ENCODE measurements around the gene TOE1. TPM values are rescaled to one million over a fixed set of nuclear protein-coding genes. Genes with fewer than 3 reads are reported as not detected.

TOE1 gene
- total RNA-seq, 2 donors from 2014 or later: 5.4 to 6.6 TPM

- intact Hi-C loops (cut with DNase I): no loop called here
Measured at GRCh38 chr1:45348609-45348965, 8.6 kb downstream of the TOE1 start.

GRCh38 chr1:45348966-45349677 lies 9.2 kb downstream of the TOE1 start:
- DNase-seq (peak; percentile 61), ATAC-seq (peak; percentile 83 to 85)
- intact Hi-C loops (cut with DNase I): no loop called here

More at GRCh38 chr1:45348609-45348965, 8.6 kb downstream of the TOE1 start:
- DNase-seq (no peak), ATAC-seq (peak; percentile 39 to 60)

DNA sequence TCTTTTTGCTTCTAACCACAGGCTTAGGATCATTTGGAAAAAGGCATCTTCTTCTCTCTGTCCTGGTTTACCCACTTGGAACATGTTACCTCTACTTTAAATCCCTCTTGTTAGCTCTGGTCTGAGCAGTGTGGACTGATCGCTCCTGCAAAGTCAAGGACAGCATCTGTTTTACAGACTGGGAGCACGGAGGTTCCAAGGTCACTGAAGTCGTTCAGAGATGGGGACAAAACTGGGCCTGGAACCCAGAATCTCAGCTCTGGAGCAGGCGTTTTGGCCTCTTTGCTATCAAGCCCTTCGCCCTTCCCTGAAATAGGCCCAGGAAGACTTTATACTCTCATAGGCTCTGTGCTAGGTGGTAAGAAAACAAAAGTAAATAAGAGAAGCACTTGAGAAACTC lies 11.5 kb downstream of the TOE1 start:
- intact Hi-C loops (cut with DNase I): no loop called here
- no peak for ATAC-seq
- no peak for DNase-seq

GRCh38 chr1:45353685-45354084 lies 13.7 kb downstream of the TOE1 start:
- DNase-seq (no peak), ATAC-seq (no peak)
- intact Hi-C loops (cut with DNase I): no loop called here

DNA sequence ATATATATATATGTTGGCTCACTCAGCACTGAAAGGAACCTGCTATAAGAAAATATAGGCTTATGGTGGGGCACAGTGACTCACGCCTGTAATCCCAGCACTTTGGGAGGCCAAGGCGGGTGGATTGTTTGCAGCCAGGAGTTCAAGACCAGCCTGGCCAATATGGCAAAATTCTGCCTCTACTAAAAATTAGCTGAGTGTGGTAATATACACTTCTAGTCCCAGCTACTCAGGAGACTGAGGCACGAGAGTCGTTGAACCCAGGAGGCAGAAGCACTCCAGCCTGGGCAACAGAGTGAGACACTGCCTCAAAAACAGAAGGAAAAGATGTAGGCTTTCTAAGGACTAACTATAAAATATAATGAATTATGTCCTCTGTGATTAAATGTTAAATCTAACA lies 14.9 kb downstream of the TOE1 start:
- intact Hi-C loops (cut with DNase I): no loop called here
- no peak for ATAC-seq
- no peak for DNase-seq

DNA sequence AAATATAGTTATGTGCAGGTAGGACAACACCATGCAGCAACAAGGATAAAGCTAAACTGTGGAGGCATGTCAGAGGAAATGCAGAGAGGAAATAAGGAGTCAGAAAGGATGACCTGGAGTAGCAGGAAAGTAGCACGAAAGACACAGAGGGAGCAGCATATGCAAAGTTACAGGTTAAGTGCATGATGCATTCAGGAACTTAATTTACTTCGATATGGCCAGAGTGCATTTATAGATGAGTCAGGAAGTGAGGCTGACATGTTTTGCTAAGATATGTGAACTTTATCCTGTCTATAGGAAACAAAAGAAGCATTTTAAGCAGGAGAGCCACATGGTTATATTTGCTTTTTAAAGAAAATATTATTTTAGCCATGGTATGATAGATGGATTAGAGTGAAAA lies 15.7 kb downstream of the TOE1 start:
- DNase-seq (no peak), ATAC-seq (no peak)
- intact Hi-C loops (cut with DNase I): no loop called here

DNA sequence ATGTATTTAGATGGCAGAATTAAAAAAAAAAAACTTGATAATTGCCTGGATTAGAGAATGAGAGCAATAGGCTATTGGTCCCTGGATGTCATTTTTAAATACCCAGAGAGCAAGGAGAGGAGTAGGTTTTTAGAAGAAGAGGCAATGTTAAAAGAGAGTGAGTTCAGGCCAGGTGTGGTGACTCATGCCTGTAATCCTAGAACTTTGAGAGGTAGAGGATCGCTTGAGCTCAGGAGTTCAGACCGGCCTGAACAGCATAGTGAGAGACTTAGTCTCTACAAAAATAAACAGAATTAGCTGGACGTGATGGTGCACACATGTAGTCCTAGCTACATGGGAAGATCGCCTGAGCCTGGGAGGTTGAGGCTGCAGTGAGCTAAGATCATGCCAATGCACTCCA lies 16.2 kb downstream of the TOE1 start:
- no peak for DNase-seq
- intact Hi-C loops (cut with DNase I): no loop called here
- no peak for ATAC-seq

GRCh38 chr1:45359882-45360513 lies 20.0 kb downstream of the TOE1 start:
- intact Hi-C loops (cut with DNase I): loop anchor here (2.0 to 5.0 kb wide), 4 partner anchors 131 to 212 kb away; partner anchors contain the start of gene TESK2 (in 2 of the 2)
- peak; percentile 75 for DNase-seq
- ATAC-seq: peak; percentile 82 to 88

DNA sequence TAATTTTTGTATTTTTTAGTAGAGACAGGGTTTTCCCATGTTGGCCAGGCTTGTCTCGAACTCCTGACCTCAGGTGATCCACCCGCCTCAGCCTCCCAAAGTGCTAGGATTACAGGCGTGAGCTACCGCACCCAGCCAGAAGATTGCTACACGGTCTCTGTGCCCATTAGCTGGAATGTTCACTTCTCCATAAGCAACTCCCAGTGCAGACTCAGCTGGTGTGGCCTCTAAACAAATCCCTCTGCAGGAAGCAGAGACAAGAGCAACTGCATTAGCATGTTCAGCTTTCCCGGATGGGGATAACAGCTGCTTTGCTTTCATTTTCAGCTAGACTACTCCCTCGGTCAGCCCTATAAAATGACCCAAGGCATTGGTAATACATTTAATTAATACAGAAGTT lies 21.0 kb downstream of the TOE1 start:
- DNase-seq (peak; percentile 50), ATAC-seq (peak; percentile 92 to 94)
- intact Hi-C loops (cut with DNase I): loop anchor here (2.0 to 5.0 kb wide), 4 partner anchors 130 to 211 kb away; partner anchors contain the start of gene TESK2 (in 2 of the 2)

DNA sequence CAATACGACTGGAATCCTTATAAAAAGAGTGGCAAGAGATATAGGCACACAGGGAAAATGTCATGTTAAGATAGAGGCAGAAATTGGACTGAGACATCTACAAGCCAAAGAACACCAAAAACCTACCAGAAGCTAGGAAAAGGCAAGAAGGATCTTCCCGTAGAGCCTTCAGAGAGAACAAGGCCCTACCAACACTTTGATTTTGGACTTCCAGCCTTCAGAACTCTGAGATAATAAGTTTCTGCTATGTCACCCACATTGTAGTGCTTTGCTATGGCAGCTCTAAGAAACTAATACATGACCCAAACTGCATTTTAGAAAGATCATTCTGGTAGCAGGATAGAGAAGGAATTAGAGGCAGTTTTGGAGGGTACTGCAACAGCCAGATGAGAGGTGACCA lies 24.3 kb downstream of the TOE1 start:
- intact Hi-C loops (cut with DNase I): loop anchor here (5.0 kb wide), 3 partner anchors 128 to 208 kb away; partner anchors contain the start of gene TESK2 (in 1 of the 2)
- DNase-seq (no peak), ATAC-seq (no peak)

DNA sequence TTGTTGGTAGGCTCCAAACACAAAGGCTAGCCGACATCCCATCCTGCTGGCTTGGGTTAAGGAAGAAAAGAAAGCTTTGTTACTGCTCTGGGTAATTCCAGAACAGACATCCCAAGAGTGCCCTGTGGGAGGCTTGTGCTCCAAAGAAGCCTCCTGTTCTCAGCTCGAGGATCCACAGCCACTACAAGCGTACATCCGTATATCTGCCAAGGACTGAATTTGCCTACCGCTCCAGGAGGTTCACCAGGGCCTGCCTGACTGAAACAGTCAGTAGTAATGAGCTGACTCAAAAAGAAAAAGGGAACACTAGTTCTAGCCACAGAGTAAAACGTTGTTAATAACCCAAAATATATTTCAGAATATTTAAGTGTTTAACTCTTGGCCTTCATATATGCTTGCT lies 25.1 kb downstream of the TOE1 start:
- intact Hi-C loops (cut with DNase I): no loop called here
- DNase-seq: no peak
- ATAC-seq: no peak

- ATAC-seq: no peak
- intact Hi-C loops (cut with DNase I): no loop called here
- DNase-seq: no peak
Measured at GRCh38 chr1:45370575-45370974, 30.6 kb downstream of the TOE1 start.

GRCh38 chr1:45373573-45373972 lies 33.6 kb downstream of the TOE1 start:
- no peak for DNase-seq
- intact Hi-C loops (cut with DNase I): no loop called here
- ATAC-seq: no peak

DNA sequence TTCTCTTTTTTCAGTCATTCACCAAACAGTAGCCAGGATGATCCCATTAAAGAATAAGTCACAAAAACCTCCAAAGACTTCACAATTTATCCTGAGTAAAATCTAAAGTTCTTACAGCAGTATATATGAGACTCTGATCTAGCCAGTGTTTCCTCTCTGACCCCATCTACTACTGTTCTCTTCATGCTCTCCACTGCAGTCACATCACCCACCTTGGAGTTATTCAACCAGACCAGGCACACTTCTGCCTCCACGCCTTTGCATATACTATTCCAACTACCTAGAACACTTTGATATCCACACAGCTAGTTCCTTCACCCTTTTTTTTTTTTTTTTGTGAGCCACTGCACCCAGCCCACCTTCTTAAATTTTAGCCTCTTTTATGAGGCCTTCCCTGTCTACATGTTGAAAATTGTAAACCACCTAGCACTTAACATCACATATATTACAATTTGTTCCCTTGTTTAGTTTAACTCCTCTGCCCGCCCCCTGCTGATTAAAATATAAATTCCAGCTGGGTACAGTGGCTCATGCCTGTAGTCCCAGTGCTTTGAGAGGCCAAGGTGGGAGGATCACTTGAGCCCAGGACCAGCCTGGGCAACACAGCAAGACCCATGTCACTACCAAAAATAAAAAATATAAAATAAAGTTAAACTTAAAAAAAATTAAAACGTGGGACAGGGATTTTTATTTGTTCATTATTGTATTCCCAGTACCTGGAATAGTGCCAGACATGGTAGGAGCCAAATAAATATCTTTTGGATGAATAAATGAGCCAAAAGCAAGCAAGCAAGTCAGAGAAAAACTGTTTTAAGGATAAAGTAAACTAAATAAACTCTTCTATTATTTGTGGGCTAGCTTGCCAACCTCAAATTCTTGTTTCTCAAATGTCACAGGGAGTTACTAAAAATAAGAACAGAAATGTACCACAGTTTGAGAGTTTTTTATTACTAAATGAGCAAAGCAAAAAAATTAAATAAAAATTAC lies 35.4 kb downstream of the TOE1 start:
- ATAC-seq (no peak), DNase-seq (no peak)
- intact Hi-C loops (cut with DNase I): no loop called here

DNA sequence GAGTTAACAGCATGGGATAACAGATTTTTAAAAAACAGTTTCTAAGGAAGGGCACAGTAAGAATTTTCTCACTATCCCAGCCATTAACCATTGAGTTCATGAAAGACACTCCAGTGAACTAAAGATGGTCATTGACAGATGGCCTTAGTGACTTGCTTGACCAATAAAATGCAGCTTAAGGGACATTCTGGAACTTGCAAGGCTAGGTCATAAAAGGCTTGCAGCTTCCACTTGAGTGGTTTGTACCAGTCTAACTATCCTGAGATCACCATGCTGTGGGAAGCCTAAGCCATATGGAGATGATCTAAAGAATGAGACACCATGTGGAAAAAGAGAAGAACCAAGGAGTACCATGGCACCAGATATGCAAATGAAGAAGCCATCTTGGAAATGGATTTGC lies 38.2 kb downstream of the TOE1 start:
- ATAC-seq (no peak), DNase-seq (no peak)
- intact Hi-C loops (cut with DNase I): no loop called here

DNA sequence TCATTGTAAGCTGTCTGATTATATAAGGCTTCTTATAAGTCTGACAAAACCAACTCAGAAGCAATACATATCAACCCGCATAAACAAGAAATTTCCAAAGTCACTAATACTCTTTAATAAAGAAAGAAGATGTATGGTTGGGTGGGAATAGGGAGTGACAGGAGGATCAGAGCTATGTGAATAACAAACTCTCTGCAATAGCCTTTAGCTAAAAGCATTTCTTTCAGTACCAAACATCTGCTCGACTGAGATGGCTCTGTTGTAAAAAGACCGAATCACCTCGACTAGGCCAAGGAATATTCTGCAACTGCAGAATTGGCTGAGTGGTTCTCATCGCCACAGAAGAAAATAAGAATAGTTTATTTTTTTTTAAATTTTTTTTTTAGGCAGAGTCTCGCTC lies 39.6 kb downstream of the TOE1 start:
- no peak for DNase-seq
- ATAC-seq: no peak
- intact Hi-C loops (cut with DNase I): no loop called here

- DNase-seq (no peak), ATAC-seq (no peak)
- intact Hi-C loops (cut with DNase I): no loop called here
Measured at GRCh38 chr1:45380125-45380524, 40.2 kb downstream of the TOE1 start.

DNA sequence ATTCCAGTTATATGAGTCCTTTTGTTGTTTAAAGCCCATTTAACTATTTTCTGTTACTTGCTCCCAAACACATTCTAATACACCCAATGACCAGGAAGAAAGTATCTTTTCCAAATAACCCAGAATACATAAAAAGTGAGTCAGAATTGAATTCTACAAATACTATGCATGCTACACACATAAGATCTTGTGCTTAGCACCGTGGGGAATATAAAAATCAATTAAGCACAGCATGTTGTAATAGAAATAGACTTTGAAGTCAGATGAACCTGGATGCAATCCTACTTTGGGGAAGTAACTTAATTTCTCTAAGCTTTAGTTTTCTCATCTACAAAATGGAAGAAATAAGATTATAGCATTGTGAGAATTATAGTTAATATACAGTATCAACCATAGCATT lies 40.8 kb downstream of the TOE1 start:
- intact Hi-C loops (cut with DNase I): no loop called here
- ATAC-seq: no peak
- no peak for DNase-seq

DNA sequence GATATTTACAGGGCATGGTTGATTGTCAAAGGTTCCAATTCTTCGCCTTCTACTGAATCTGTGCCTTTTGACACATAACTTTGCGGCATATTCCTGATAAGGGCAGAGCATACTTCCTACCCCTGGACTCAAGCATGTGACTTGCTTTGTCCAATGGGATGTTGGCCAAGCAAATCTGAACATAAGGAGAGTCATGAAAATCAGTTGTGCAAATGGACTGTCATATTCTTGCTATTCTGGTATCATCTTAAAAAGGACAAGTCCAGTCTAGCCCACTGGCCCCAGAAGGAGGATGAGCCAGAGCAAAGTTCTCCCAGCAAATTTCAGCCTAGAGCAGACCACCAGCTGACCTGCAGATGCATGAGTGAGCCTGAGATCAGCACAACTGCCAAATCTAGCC lies 41.3 kb downstream of the TOE1 start:
- DNase-seq: no peak
- intact Hi-C loops (cut with DNase I): no loop called here
- ATAC-seq: no peak

GRCh38 chr1:45383191-45383590 lies 43.2 kb downstream of the TOE1 start:
- DNase-seq (no peak), ATAC-seq (no peak)
- intact Hi-C loops (cut with DNase I): no loop called here

All from left cardiac atrium (tissue), 4 donors.